IMR-90 (cell line): ENCODE data around the gene AGAP1. TPM values are rescaled to one million over a fixed set of nuclear protein-coding genes. Genes with fewer than 3 reads are reported as not detected.

Source experiments
- ATAC-seq: fragments of 200-7000 bp; cut with Tn5 transposase; 2 replicates; pipeline ENCODE4 v1.9.1; 2020; ENCODE audit warnings: low read depth, mild to moderate bottlenecking, moderate library complexity
- BruUV-seq: library from RNA; stranded (reverse); fragments of 400-500 nt; replicated peaks from 2 replicates; lab custom pipeline; 2021; lab: Mats Ljungman, UMichigan
- CTCF ChIA-PET: fragments of 300-600 bp; formaldehyde crosslinking; extraction: SDS; loops from one replicate; lab custom pipeline; 2021; ENCODE audit warnings: antibody characterized with exemption; lab: Yijun Ruan, JAX
- POLR2A ChIA-PET: fragments of 300-600 bp; sonication (Branson Sonifier 250); formaldehyde crosslinking; loops from one replicate; lab custom pipeline; 2022; ENCODE audit warnings: antibody characterized with exemption; ENCODE audit not compliant: unreplicated experiment; lab: Charles Lee
- DNase-seq: peaks from one replicate; pipeline ENCODE4 v3.0.0; 2013
- H2AFZ ChIP-seq: replicated peaks from 2 replicates; pipeline ENCODE3; 2013; ENCODE audit warnings: low read length, mild to moderate bottlenecking; ENCODE audit not compliant: poor library complexity
- H2AK5ac ChIP-seq: 2 replicates; pipeline ENCODE4 v1.6.1; 2013; ENCODE audit warnings: low read depth, low read length, inconsistent platforms
- H2AK9ac ChIP-seq: replicated peaks from 2 replicates; pipeline ENCODE3; 2013; ENCODE audit warnings: mild to moderate bottlenecking, low read depth, low read length, moderate library complexity; ENCODE audit not compliant: poor library complexity
- H2BK120ac ChIP-seq: 2 replicates; pipeline ENCODE4 v1.6.1; 2013; ENCODE audit warnings: low read depth, low read length, inconsistent platforms
- H2BK15ac ChIP-seq: 3 replicates; pipeline ENCODE4 v1.6.1; 2013; ENCODE audit warnings: low read depth, low read length, inconsistent platforms
- H2BK20ac ChIP-seq: 2 replicates; pipeline ENCODE4 v1.6.1; 2013; ENCODE audit warnings: low read depth, mild to moderate bottlenecking, inconsistent platforms, low read length, moderate library complexity
- H2BK5ac ChIP-seq: 2 replicates; pipeline ENCODE4 v1.6.1; 2013; ENCODE audit warnings: mild to moderate bottlenecking, low read depth, low read length, inconsistent platforms; ENCODE audit not compliant: poor library complexity, severe bottlenecking
- H3K14ac ChIP-seq: replicated peaks from 2 replicates; pipeline ENCODE4 v1.6.1; 2013; ENCODE audit warnings: low read depth, low read length, inconsistent platforms
- H3K18ac ChIP-seq: 2 replicates; pipeline ENCODE4 v1.6.1; 2013; ENCODE audit warnings: low read depth, low read length, control low read depth
- H3K23ac ChIP-seq: 2 replicates; pipeline ENCODE4 v1.6.1; 2013; ENCODE audit warnings: low read depth, low read length, inconsistent platforms
- H3K27ac ChIP-seq: 2 replicates; pipeline ENCODE4 v1.5.1; 2013; ENCODE audit warnings: mild to moderate bottlenecking, control low read depth, low read length; ENCODE audit not compliant: insufficient read depth
- H3K27me3 ChIP-seq: 2 replicates; pipeline ENCODE4 v1.6.1; 2013; ENCODE audit warnings: low read length; ENCODE audit not compliant: control insufficient read depth, insufficient read depth
- H3K36me3 ChIP-seq: 2 replicates; pipeline ENCODE4 v1.6.1; 2013; ENCODE audit warnings: low read length, mixed read lengths; ENCODE audit not compliant: control insufficient read depth, insufficient read depth
- H3K4ac ChIP-seq: 2 replicates; pipeline ENCODE4 v1.6.1; 2013; ENCODE audit warnings: low read depth, low read length, inconsistent platforms
- H3K4me1 ChIP-seq: 2 replicates; pipeline ENCODE4 v1.6.1; 2013; ENCODE audit warnings: low read length, mixed read lengths; ENCODE audit not compliant: control insufficient read depth, insufficient read depth
- H3K4me2 ChIP-seq: 2 replicates; pipeline ENCODE4 v1.6.1; 2013; ENCODE audit warnings: low read depth, mild to moderate bottlenecking, control low read depth, low read length, moderate library complexity
- H3K4me3 ChIP-seq: 2 replicates; pipeline ENCODE4 v1.5.1; 2013; ENCODE audit warnings: low read depth, mild to moderate bottlenecking, control low read depth, low read length, moderate library complexity; ENCODE audit not compliant: insufficient read depth
- H3K56ac ChIP-seq: 2 replicates; pipeline ENCODE4 v1.6.1; 2013; ENCODE audit warnings: low read length, inconsistent platforms; ENCODE audit not compliant: insufficient read depth; ENCODE audit errors: extremely low read depth
- H3K79me1 ChIP-seq, 2 experiments: 2 replicates each; pipeline ENCODE4 v1.6.1; 2013; ENCODE audit warnings: low read length in 2 of 2, inconsistent platforms in 1 of 2, low read depth in 1 of 2
- H3K9ac ChIP-seq: 2 replicates; pipeline ENCODE4 v1.6.1; 2013; ENCODE audit warnings: low read depth, low read length, control low read depth
- H3K9me1 ChIP-seq: 2 replicates; pipeline ENCODE4 v1.6.1; 2013; ENCODE audit warnings: low read length, inconsistent platforms; ENCODE audit not compliant: insufficient read depth
- H3K9me3 ChIP-seq: 2 replicates; pipeline ENCODE4 v1.6.1; 2013; ENCODE audit warnings: low read length; ENCODE audit not compliant: control insufficient read depth, insufficient read depth
- H4K20me1 ChIP-seq: 2 replicates; pipeline ENCODE4 v1.6.1; 2013; ENCODE audit warnings: low read length, inconsistent platforms; ENCODE audit not compliant: insufficient read depth
- H4K5ac ChIP-seq: 2 replicates; pipeline ENCODE4 v1.6.1; 2013; ENCODE audit warnings: mild to moderate bottlenecking, low read depth, low read length, control low read depth
- H4K8ac ChIP-seq, 2 experiments: 2 replicates each; pipeline ENCODE4 v1.6.1; 2013; ENCODE audit warnings: low read depth in 2 of 2, low read length in 2 of 2, control low read depth in 1 of 2, inconsistent platforms in 1 of 2
- H4K91ac ChIP-seq: 2 replicates; pipeline ENCODE4 v1.6.1; 2013; ENCODE audit warnings: low read depth, low read length, inconsistent platforms; ENCODE audit not compliant: insufficient read depth
- BHLHE40 ChIP-seq: fragments of 150-350 bp; IDR thresholded peaks from 2 replicates; pipeline ENCODE4 v1.6.1; 2016; ENCODE audit warnings: mild to moderate bottlenecking, low read depth, low read length
- CEBPB ChIP-seq: IDR thresholded peaks from 2 replicates; pipeline ENCODE4 v1.6.1; 2012; ENCODE audit warnings: low read depth, low read length, improper control_type of control experiment
- CTCF ChIP-seq: conservative IDR thresholded peaks from 2 replicates; pipeline ENCODE4 v1.5.1; 2012; ENCODE audit warnings: mild to moderate bottlenecking, low read depth, low read length, improper control_type of control experiment
- FOS ChIP-seq: fragments of 150-350 bp; IDR thresholded peaks from 2 replicates; pipeline ENCODE4 v1.6.1; 2016; ENCODE audit warnings: low read depth, low read length
- MAFK ChIP-seq: IDR thresholded peaks from 2 replicates; pipeline ENCODE4 v1.6.1; 2012; ENCODE audit warnings: low read depth, low read length, improper control_type of control experiment
- MAZ ChIP-seq: IDR thresholded peaks from 2 replicates; pipeline ENCODE4 v1.6.1; 2012; ENCODE audit warnings: low read depth, mild to moderate bottlenecking, low read length, improper control_type of control experiment, moderate library complexity, borderline replicate concordance
- MXI1 ChIP-seq: IDR thresholded peaks from 2 replicates; pipeline ENCODE4 v1.6.1; 2012; ENCODE audit warnings: low read depth, mild to moderate bottlenecking, low read length, moderate library complexity, borderline replicate concordance
- NFE2L2 ChIP-seq: fragments of 150-350 bp; IDR thresholded peaks from 2 replicates; pipeline ENCODE4 v1.6.1; 2016; ENCODE audit warnings: low read depth, mild to moderate bottlenecking, low read length
- POLR2A ChIP-seq: IDR thresholded peaks from 2 replicates; pipeline ENCODE4 v1.6.1; 2012; ENCODE audit warnings: mild to moderate bottlenecking, low read depth, low read length
- RAD21 ChIP-seq: IDR thresholded peaks from 2 replicates; pipeline ENCODE4 v1.6.1; 2012; ENCODE audit warnings: low read length, improper control_type of control experiment
- RCOR1 ChIP-seq: IDR thresholded peaks from 2 replicates; pipeline ENCODE4 v1.6.1; 2012; ENCODE audit warnings: mild to moderate bottlenecking, low read length, improper control_type of control experiment; ENCODE audit not compliant: insufficient replicate concordance
- RFX5 ChIP-seq: IDR thresholded peaks from 2 replicates; pipeline ENCODE4 v1.8.0; 2012; ENCODE audit warnings: low read depth, mild to moderate bottlenecking, low read length, moderate library complexity
- SMC3 ChIP-seq: fragments of 150-350 bp; IDR thresholded peaks from 2 replicates; pipeline ENCODE4 v1.6.1; 2016; ENCODE audit warnings: low read depth, mild to moderate bottlenecking, antibody characterized with exemption, low read length, moderate library complexity
- WGBS, 2 experiments: methylation state at CpG; one replicate each; pipeline versions ENCODE4 v1.1.5 to v1.1.7; 2013; ENCODE audit warnings: missing lambda C conversion rate in 2 of 2; ENCODE audit not compliant: insufficient read length in 1 of 2; ENCODE audit errors: extremely low coverage in 2 of 2; 5-methylcytosine and 5-hydroxymethylcytosine counted together
- dilution Hi-C: fragments of 300-500 bp; cut with HindIII; formaldehyde crosslinking; loops from one replicate; pipeline ENCODE4 v1.14.3; 2018; ENCODE audit warnings: low sequenced_read_pairs; ENCODE audit not compliant: unreplicated experiment
- in situ Hi-C: fragments of 300-500 bp; cut with MboI; formaldehyde crosslinking; loops from 3 replicates; pipeline ENCODE4 v1.14.3; 2019; ENCODE audit warnings: low sequenced_read_pairs, inconsistent platforms, mixed read lengths
- intact Hi-C: fragments of 100-400 bp; cut with micrococcal nuclease; formaldehyde crosslinking; loops from 2 replicates; pipeline ENCODE4 v1.10.0; 2022
- polyA plus RNA-seq, 3 experiments: library from polyadenylated mRNA; depleted of rRNA; stranded (reverse); fragments of >200 nt; gene quantifications; 2 replicates each; pipeline ENCODE4 v1.2.3, GENCODE V29; 2012; ENCODE audit warnings: low replicate concordance in 1 of 3
- total RNA-seq: library from RNA; depleted of rRNA; stranded (reverse); fragments of >200 nt; gene quantifications from 2 replicates; pipeline ENCODE4 v1.2.3, GENCODE V29; 2012
- TF ChIP-seq, protein P1 (sequence below): fragments of 150-350 bp; IDR thresholded peaks from 2 replicates; pipeline ENCODE4 v1.6.1; 2017; ENCODE audit warnings: mild to moderate bottlenecking, antibody characterized with exemption, low read length, low read depth
- TF ChIP-seq, protein P2 (sequence below): fragments of 150-350 bp; IDR thresholded peaks from 2 replicates; pipeline ENCODE4 v1.6.1; 2016; ENCODE audit warnings: low read depth, mild to moderate bottlenecking, low read length, moderate library complexity, borderline replicate concordance

AGAP1 gene
- total and polyA plus RNA-seq, 2 of the 4 experiments (the other 2 are of a cell fraction), result 15.1 to 16.4 TPM

GRCh38 chr2:235639428-235639773 is 145.6 kb downstream of the AGAP1 start:
- Histone ChIP-seq H3K23ac (no peak overlapping the region), H3K4ac (peak overlapping the region; percentile 53), H3K9ac (no peak overlapping the region), H2BK5ac (no peak overlapping the region), H3K27me3 (no peaks in the 10 kb centered on the region), H2AK9ac (no peak overlapping the region), H3K4me3 (no peak overlapping the region), H3K4me2 (no peak overlapping the region), H4K20me1 (peaks cover 12% of the 10 kb centered on the region), H3K9me1 (peaks cover 27% of the 10 kb centered on the region), H3K4me1 (peaks cover 30% of the 10 kb centered on the region), H4K91ac (peak overlapping the region; percentile 37; the same call in 1 of the 2 replicates), H3K18ac (no peak overlapping the region), H3K36me3 (no peaks in the 10 kb centered on the region), H3K14ac (no peak overlapping the region), H4K8ac (peak overlapping the region in 1 of 2 experiments; percentile 32; a peak in 1 of 4 replicates), H4K5ac (no peak overlapping the region), H2BK20ac (no peak overlapping the region), H2BK15ac (peak overlapping the region; percentile 22; the same call in 1 of the 3 replicates), H3K79me1 (peaks cover 22 to 77% of the 10 kb centered on the region in 2 experiments), H2BK120ac (peak overlapping the region; percentile 38; the same call in 1 of the 2 replicates), H3K9me3 (no peaks in the 10 kb centered on the region), H2AK5ac (peak overlapping the region; percentile 38; the same call in 1 of the 2 replicates), H2AFZ (peak overlapping the region; percentile 11), H3K56ac (no peak overlapping the region), H3K27ac (no peak overlapping the region)
- dilution Hi-C loops, result no loop called here
- CTCF ChIA-PET, result no interaction called here
- intact Hi-C loops, result loop anchor here (1.0 kb wide), 1 partner anchor 24 kb away; no protein-coding TSS in a partner anchor
- 17% methylated on average over 1 of the region's 8 CpGs; no CpG with 5 or more reads in 1 of the 2 experiments for WGBS, 2 experiments
- BruUV-seq, result no TSS peak
- POLR2A ChIA-PET, result interaction anchor here (0.6 kb wide), 1 partner anchor 150 kb away, joined by 4 read pairs; no protein-coding TSS in a partner anchor
- in situ Hi-C loops, result loop anchor here (25.0 kb wide), 1 partner anchor 1448 kb away; the partner anchor contains the start of gene COPS8
- peak; percentile 95 for DNase-seq
- peak; percentile 78 for ATAC-seq
- 0 out of 2 replicates have a peak, but pooled peaks have one; percentile 25 for TF ChIP-seq POLR2A
- no peak for TF ChIP-seq MAZ
- no peak for TF ChIP-seq SMC3
- TF ChIP-seq, protein P1, sequence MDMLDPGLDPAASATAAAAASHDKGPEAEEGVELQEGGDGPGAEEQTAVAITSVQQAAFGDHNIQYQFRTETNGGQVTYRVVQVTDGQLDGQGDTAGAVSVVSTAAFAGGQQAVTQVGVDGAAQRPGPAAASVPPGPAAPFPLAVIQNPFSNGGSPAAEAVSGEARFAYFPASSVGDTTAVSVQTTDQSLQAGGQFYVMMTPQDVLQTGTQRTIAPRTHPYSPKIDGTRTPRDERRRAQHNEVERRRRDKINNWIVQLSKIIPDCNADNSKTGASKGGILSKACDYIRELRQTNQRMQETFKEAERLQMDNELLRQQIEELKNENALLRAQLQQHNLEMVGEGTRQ, result no peak
- TF ChIP-seq RFX5, result no peak
- TF ChIP-seq MAFK, result 0 out of 2 replicates have a peak, but pooled peaks have one; percentile 5
- TF ChIP-seq RAD21, result 0 out of 2 replicates have a peak, but pooled peaks have one; percentile 13
- TF ChIP-seq FOS, result no peak
- TF ChIP-seq CEBPB, result peak; percentile 88
- no peak for TF ChIP-seq BHLHE40
- no peak for TF ChIP-seq MXI1
- no peak for TF ChIP-seq NFE2L2
- TF ChIP-seq RCOR1, result no peak
- TF ChIP-seq CTCF, result no peak
- TF ChIP-seq, protein P2, sequence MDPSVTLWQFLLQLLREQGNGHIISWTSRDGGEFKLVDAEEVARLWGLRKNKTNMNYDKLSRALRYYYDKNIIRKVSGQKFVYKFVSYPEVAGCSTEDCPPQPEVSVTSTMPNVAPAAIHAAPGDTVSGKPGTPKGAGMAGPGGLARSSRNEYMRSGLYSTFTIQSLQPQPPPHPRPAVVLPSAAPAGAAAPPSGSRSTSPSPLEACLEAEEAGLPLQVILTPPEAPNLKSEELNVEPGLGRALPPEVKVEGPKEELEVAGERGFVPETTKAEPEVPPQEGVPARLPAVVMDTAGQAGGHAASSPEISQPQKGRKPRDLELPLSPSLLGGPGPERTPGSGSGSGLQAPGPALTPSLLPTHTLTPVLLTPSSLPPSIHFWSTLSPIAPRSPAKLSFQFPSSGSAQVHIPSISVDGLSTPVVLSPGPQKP, result no peak
